Fibroblast of the conjunctiva (primary cell): ENCODE results near the gene RAF1.
"Not testable (repeated sequence)": the region's sequence is repeated elsewhere in the genome, so short reads cannot be mapped to it uniquely, and the experiment has no call there.

ENCODE experiments used
- DNase-seq: peaks from one replicate; pipeline ENCODE4 v3.0.0-alpha.2; 2010; ENCODE audit warnings: low read depth

The RAF1 gene

DNA sequence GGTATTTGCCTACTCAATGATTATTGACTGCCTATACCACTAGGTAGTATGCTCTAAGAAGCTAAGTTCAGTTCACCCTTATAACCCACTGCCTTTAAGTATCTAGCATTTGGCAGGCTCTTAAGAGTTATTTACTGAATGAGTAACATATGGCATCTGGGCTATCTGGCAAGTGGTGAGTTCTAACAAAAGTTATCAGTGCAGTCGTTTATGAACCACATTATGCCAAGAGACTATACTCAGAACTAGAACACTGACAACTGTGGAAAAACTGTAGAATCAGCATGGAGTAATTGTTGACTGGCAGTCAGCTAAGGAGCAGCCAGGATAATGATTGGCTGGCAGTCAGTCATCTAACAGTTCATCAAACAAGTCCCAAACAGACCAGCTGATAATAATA lies 25.8 kb downstream of the RAF1 start:
- no peak for DNase-seq

DNA sequence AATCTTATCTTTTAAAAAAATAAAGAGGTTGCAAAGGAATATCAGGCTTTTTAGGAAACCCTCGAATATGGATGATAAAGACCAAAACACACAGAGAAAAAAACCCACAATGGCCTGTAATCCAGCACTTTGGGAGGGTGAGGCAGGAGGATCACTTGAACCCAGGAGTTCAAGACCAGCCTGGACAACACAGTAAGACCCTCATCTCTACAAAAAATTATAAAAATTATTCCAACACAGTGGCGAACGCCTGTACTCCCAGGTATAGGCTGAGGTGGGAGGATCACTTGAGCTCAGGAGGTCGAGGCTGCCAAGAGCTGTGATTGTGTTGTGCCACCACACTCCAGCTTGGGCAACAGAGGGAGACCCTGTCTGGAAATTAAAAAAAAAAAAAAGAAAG lies 30.8 kb downstream of the RAF1 start:
- no peak for DNase-seq

DNA sequence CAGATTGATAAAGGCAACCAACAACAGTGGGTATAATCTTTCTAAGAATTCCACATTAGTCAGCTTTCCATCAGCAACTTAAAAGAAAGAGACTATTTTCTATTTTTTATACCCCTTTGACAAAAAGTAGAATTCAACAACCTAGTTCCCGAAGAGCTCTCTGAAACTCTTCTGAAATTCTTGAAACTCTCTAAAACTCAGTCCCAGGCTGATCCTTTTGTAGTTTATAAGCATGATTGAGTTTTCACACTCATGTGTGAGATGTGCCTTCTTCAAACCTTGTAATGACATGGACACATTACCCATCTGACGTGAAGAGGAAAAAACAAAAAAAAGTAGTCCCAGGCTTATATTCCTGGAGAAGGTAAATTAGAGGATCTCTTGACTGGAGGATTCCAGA lies 31.4 kb downstream of the RAF1 start:
- DNase-seq, result no peak

DNA sequence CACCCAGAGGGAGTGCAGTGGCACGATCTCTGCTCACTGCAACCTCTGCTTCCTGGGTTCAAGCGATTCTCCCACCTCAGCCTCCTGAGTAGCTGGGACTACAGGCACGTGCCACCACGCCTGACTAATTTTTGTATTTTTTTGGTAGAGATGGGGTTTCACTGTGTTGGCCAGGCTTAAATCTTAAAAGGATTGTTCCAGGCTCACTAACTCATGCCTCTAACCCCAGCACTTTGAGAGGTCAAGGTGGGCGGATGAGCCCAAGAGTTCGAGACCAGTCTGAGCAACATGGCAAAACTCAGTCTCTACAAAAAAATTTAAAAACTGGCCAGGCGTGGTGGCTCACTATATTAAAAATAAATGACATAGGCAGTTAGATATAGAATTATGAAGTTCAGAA lies 33.1 kb downstream of the RAF1 start:
- DNase-seq, result not testable (repeated sequence)

DNA sequence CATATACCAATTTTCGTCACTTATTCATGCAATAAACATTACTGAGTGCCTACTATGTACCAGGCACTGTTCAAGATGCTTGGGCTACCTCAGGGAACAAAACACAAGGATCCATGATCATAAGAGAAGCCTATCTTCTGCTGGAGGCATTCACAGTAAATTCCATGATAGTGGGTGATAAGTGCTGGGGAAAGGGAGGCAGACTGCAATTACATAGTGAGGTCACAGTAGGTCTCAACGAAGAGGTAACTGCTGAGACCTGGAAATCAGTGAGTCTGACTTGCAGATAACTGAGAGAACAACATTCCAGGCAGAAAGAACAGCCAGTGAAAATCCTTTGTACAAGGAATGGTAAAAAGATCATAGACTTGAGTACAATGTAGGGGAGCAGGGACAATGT lies 33.6 kb downstream of the RAF1 start:
- DNase-seq, result no peak

DNA sequence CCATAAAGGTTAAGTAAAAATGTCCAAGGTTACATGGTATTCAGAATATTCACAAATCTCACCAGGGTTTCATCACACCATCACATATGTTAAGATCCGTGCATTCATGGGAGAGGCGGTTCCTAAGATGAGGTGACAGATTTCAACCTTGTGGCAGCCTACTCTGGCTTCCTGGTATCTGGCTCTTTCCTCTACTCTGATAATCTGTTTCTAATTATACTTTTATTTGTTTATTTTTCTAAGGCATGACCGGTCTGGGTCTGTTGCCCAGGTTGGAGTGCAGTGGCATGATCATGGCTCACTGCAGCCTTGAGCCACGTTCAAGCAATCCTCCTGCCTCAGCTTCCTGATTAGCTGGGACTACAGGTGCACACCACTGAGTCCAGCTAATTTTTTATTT lies 34.4 kb downstream of the RAF1 start:
- DNase-seq, result peak; percentile 28

DNA sequence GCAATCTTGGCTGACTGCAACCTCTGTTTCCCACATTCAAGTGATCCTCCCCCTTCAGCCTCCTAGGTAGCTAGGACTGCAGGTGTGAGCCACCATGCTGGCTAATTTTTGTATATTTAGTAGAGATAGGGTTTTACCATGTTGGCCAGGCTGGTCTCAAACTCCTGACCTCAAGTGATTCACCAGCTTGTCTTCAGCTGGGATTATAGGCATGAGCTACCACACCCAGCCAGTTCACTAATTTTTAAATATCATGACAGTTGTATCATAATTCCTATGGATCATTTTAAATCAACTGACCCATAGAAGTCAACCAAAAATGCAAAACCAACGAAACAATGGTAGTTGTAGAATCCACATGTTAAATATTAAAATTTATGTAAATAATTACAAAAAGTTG lies 35.1 kb downstream of the RAF1 start:
- DNase-seq, result no peak

DNA sequence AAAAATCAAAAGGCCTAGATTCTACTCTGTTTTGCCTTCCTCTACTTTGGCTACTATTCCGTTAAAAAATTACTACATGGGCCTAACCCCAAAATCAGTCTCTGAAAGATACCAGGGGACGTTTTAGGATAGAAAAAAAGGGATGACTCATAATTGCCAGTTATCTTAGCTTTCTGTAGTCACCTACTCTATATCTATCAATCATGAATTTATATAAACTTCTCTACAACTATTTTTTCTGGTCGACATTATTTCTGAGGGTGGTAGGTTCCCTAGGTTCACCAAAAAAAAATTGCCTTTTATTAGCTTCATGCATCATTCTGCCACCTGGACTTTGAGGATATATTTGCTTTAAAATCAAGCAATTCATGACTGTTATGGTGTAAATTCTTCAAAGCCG lies 36.5 kb downstream of the RAF1 start:
- no peak for DNase-seq

DNA sequence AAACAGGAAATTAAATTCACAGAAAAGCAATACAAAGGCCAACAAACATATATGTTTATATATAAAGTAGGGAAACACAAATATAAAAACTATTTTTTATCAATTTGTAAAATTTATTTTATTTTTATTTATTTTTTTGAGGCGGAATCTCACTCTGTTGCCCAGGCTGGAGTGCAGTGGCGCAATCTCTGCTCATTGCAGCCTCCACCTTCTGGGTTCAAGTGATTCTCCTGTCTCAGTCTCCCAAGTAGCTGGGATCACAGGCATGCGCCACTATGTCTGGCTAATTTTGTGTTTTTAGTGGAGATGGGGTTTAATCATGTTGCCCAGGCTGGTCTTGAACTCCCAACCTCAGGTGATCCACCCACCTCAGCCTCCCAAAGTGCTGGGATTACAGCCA lies 39.0 kb downstream of the RAF1 start:
- not testable (repeated sequence) for DNase-seq

DNA sequence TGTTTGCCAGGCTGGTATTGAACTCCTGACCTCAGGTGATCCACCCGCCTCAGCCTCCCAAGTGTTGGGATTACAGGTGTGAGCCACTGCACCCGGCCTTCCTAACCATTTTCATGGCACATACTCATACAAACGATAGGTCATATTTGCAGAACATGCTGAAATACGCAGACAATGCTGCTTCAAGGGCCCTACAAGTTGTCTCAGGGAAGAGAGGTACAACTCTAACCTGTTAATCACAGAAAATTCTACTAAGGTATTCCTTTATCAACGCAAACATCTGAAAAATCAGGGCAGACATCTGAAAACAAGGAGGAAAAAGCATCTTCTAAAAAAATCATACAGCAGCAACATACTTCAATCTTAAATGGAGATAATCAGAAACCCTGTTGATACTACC lies 39.9 kb downstream of the RAF1 start:
- no peak for DNase-seq

DNA sequence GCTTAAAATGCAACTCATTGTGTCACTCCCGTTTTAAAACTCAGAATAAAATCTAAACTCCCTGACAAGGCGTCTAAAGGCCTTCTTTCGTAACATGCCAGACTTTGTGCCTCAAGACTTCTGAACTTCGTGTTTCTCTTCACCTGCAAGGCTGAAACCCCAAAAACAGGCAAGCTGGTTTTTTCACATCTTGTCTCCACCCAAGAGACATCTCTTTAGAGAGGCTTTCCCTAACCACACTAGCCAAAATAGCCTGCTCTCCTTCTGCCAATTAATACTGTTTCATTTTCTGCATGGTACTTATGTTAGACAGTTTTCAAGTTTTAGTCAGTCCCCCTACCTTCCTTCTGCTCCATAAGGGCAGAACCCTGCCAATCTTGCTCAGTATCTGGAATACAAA lies 41.6 kb downstream of the RAF1 start:
- DNase-seq, result no peak

DNA sequence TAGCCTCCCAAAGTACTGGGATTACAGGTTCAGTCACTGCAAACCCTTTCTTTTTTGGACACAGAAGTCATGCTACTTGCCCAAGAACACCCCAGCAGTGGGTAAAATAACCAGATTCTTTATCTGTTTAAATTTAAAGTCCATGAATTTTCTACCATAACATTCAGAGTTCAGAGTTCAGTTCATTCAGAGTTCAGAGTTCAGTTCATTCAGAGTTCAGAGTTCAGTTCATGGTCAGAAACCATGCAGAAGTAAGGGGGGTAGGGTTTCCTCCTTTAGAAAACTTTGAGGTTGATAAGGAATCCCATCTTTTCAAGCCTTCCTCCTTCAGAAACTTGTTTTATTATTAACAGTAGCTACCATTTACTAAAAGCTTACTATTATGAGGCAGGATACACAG lies 43.2 kb downstream of the RAF1 start:
- DNase-seq, result no peak

DNA sequence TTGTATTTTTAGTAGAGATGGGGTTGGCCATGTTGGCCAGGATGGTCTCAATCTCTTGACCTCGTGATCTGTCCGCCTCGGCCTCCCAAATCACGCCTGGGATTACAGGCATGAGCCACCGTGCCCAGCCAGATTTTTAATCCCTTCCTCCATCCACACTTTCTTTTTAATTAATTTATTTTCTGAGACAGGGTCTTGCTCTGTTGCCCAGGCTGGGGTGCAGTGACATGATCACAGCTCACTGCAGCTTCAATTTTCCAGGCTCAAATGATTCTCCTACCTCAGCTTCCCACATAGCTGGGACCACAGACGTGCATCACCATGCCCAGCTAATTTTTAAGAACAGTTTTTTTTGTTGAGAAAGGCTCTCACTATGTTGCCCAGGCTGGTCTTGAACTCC lies 43.6 kb downstream of the RAF1 start:
- no peak for DNase-seq

DNA sequence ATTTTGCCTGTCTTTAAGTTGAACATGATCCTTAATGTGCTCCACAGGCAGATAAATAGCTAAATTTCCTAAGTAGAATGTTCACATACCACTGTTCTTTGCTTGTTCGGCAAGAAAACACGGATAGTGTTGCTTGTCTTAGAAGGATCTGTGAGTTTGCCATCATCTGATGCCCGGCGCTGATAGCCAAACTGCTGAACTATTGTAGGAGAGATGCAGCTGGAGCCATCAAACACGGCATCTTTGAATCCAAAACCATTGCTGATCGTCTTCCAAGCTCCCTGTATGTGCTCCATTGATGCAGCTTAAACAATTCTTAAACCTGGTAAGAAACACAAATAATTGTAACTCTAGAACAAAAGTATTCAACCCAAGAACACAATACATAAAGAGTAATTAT lies 45.5 kb downstream of the RAF1 start:
- no peak for DNase-seq

DNA sequence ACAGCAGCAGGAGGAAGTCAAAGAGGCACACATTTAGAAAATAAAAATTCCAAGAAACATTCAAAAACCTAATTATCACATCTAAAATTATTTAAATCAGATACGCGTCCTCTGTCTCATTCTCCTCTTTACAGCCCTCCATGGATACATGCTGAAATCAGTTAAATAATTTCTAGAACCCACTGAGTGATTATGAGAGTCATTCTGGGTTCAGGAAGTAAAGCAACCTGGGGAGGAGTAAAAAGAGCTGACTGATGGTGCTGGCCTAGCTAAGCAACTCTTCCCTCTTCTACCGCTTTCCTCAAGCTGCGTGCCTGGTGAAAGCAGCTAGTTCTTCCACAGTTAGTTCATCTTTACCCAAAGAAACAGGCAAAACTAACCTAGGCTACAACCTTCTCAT lies 48.7 kb downstream of the RAF1 start:
- no peak for DNase-seq

DNA sequence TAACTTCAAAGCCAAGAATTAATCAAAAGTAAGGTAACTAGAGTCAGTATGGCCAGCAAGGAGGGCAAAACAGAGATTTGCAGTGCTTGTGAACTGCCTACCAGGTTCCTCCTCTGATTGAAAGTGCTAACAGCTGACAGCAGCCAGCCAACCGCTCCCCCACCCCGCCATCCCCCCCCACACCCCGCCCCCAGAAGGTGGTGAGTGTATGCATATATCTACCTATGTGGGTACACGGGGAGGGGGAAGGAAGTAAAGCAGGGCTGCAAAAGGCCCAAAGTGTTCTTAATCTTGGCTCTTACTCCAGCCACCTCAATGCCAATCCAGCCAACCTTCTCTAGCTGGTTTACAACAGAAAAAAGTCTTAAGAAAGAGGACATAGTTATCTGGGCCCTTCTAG lies 50.7 kb downstream of the RAF1 start:
- no peak for DNase-seq

DNA sequence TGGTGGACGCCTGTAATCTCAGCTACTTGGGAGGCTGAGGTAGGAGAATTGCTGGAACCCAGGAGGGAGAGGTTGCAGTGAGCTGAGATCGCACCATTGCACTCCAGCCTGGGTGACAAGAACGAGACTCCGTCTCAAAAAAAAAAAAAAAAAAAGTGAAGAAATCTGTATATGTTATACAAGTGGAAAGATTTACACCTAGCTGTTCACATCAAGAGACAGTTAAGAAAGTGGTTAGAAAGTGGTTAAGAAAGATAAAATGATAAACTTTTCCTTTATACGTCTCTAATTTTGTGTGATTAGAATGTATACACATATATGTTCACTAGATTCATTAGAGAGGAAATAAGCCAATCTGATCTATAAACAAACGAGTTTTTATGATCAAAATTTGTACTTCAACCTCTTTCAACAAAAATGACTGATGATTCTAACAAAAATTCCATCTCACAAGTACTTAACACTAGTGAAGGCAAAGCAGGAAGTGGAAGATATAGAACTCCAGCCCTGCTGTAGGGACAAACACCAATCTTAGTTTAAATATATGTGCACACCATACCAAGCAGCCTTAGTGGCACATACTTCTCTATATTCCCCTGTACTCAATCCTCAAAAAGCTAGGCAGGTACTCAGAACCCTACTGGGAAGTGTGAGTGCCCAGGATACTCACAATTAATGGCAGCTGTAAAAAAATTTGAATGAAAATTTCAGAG lies 51.2 kb downstream of the RAF1 start:
- no peak for DNase-seq

DNA sequence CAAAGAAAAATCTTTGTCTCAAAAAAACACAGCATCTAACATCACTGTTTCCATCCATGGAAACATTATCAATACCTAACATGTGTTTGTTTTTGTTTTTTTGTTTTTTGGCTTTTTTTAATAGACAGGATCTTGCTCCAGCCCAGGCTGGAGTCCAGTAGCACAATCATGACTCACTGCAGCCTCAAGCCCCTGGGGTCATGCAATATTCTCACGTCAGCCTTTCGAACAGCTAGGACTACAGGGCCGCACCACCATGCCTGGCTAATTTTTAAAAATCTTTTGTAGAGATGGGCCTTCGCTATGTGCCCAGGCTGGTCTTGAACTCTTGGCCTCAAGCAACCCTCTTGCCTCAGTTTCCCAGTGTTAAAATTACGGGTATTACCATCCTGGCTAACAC lies 52.8 kb downstream of the RAF1 start:
- DNase-seq, result no peak

DNA sequence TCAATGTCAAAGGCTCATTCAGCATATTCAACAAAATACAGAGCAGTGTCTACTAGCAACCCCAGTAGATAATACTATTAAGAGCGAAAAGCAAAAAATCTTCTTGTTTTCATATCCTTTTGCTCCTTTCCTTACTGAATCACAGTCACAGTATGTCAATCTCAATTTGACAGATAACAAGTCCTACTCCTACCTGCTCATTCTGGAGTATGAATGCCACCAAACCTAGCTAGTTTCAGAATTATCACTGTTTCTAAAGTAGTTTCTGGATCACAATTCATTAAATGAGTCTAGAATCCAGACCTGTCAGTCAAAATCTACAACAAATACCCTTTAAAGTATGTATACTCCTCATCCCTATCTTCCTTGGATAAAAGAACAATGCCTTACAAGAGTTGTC lies 55.5 kb downstream of the RAF1 start:
- DNase-seq, result no peak

DNA sequence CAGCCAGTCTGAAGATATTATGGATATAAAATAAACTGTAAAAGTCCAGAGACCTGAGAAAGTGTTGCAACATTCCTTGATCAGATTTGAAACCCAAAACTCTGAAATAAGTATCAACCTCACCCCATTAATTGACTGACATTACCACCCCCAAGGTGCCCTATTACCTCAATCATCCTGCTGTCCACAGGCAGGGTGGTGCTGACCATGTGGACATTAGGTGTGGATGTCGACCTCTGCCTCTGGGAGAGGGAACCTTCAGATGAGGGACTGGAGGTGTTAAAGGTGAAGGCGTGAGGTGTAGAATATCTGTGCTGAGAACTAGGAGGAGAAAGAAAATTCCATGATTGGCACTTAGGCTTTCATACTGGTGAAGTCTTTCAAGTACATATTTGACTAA lies 59.9 kb downstream of the RAF1 start:
- no peak for DNase-seq

DNA sequence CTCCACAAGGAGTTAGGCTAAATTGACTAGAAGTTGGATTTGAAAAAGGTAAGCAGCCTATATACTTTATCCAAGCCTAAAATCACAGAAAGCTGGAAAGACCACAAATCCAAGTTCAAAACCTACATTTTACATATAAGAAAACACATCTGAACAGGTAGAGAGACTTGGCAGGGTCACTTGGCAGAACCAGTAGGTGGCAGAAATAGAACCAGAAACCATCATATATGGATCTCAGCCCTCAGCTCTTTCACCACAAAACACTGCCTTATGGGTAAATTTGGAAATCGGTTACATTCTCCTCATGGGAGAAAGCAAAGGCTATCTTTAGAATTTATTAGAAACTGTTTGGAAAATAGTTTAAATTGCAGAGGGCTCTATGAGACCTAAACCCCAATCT lies 62.8 kb downstream of the RAF1 start:
- DNase-seq, result peak; percentile 8

DNA sequence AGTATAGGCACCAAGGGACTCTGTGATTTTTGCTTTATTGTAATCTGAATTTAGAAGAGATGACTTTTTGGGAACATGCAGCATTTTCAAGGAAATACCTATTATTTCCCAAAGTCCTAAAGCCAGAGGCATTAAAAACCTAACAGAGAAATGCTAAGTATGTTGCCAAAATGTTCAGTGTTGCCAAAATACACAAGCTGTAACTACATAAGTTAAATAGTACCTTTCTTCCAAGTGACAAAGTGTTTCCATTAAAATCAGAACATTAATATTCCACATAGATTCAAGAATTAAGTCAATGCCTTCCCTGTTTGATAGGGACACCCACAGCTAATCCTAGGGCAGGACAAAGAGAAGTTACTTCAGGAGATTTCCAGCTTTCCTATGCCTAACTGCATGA lies 65.0 kb downstream of the RAF1 start:
- no peak for DNase-seq

DNA sequence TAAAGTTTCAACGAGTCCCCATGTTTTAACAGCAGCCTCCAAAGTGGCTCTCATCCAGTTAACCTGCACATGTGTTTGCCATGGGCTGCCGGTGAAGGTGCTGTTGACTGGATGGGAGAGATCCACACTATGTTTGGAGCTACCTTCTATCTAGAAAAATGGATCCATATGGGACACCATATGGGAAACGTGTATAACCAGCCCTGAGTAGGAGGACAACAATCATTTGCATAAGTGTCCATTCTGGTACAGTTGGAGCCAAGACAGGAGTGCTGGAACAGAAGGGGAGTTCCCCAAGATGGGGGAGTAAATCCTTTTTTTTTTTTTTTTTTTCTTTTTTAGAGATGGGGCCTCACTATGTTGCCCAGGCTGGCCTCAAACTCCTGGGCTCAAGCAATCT lies 70.4 kb downstream of the RAF1 start:
- no peak for DNase-seq

DNA sequence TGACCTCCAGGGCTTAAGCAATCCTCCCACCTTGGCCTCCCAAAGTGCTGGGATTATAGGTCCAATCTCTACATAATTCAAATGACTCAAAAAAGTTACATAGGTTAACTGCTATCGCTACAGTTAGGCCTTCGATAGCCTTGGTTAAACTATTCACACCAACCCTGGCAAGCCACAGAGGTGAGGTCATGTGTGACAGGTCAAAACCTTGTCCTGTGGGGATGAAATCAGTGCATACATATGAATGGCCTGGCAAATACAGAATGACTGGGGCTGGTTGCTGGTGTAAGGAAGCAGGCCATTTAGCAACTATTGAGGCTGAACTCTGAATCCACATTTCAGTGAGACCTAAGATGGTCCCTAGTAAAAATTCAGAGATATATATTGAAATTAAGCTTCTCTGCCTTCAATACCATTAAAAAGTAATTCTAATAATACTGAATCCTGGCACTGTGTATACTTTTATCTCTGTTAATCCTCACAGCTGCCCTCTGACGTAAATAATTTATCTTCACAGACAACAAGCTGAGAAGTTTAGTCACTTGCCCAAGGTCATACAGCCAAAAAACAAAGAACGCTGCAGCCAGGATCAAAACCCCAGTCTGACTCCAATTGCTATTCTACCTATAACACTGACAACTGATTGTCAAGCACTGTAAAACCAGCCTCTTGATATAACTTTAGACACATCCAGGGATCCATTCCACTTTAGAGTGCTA lies 71.8 kb downstream of the RAF1 start:
- DNase-seq, result no peak
